NCI-H524 treated with DMSO at 0.1 percent for 48 hours (cell line): Measurements from ENCODE around the gene SELENOH.

Source experiments
- DNase-seq: peaks from one replicate; lab custom pipeline; 2025; lab: John Stamatoyannopoulos, UW

Gene SELENOH

DNA sequence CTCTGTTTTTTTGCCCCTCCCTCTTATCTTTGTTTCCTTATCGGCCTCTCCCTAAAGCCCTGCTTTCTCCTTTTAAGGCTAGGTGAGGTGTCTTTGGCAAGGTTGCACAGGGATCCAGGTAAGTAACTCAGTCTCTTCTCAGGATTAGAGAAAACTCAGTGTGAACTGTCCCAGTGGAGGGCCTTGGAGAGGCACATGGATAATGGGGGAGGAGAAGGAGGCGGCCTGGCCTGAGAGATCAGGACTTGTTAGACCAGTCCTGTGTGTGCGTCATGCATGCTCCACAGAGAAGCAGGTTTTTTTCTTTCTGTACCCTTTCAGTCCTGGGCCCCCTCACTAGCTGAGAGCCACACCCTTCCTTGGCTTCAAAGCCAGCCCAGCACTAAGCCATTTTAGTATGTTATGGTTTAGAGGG, 40.2 kb downstream of the SELENOH start:
- no peak for DNase-seq

DNA sequence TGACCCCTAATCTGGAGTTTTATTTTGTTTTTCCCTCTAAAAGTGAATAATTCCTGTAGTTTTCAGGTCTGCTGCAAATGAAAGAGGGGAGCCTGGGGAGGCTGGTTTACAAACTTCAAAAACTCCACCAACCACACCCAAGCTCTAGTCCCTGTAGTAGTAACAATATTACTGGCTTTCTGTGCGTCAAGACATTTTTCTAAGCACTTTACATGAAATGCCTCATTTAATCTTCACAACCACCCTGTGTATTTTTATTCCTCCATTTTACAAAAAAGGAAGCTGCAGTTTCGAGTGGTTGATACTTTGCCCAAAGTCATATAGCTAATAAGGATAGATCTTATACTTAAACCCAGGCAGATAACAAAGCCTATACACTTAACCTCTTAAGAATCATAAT, 43.8 kb downstream of the SELENOH start:
- no peak for DNase-seq

DNA sequence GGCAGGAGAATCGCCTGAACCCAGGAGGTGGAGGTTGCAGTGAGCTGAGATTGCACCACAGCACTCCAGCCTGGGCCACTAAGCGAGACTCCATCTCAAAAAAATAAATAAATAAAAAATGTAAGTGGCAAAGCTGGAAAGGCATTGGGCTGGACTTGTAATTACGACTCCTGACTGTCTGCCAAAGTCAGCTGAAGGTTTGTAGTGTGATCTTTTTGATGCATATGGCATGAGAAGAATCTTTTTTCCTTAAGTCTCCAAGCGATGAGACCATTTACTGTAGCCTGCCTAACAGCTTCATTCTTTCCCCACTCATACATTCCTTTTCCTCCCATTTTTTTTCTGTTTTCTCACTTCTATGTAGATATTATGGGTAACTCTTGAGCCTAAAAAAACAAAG, 45.1 kb downstream of the SELENOH start:
- no peak for DNase-seq

DNA sequence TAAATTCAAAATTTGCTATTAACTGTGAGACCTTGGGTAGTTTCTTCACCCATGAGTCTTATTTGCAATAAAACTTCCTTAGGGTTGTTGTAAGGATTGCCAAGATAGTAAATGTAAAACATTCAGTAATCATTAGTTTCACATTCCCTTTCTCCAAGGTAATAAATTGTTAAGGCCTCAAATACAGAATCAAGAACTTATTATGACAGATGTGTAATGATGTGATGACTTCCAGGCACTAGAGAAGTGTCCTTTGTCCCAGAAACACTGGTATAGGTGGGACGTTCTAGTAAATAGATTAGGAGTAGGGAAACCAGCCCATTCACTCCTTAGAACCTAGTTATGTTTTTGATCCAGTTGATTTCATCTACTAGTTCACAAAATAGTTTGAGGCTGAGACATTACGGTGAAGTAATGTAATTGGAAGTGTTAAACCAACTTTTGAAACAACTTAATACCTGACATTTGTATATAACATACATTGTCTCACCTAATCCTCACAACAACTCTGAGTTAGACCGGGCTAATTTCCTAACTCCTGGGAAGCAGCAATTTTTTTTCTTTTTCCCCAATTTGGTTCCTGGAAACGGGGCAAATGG, 45.8 kb downstream of the SELENOH start:
- no peak for DNase-seq

DNA sequence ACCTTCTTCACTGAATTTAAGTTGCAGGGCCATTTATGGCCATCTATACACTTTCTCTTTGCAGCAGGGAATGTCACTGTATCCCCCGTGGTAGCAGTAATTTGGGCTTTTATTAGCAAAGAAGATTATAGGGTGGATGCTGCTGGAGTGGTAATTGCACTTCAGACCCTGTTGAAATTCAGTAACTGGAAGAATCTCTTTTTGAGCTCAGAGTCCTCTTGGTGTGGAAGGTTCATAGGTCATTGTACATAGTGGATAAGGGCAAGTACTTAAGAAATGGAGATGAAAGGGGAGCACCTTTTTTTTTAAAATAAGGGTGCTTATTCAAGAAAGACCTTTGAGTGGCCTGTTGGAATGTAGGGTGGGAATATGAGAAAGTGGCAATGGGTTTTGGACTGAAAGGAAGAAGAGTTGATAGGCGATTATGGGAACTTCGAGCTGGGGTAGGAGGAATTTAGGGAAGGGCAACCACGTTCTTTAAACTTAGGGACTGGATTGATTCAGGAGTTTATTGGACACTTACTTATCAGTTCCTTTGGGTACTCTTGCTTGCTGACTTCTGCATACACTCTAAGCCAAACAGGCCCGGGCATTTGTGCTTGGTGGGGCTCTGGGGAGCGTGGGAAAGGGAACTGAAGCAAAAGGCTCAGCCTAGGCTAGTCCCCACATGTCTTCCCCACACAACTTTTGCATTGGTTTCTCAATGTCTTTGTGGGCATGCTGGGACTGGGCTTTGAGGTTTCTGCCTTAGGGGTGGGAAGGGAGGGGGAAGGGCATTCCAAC, 46.8 kb downstream of the SELENOH start:
- DNase-seq: no peak

DNA sequence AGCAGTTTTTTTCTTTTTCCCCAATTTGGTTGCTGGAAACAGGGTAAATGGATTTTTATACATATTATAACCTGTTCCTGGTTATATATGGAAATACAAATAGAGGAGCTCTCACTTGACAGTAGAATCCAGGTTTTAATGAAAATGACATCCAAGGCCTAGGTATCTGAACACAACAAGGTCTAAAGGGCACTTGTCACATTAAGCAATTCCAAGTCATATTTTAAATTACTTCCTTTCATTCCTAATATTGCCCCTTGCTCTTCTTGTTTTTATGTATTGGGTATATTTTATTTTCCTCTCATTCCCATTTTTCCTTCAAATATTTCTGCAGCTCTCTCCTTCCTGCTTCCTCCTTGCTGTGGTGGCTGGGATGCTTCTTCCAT, 47.4 kb downstream of the SELENOH start:
- no peak for DNase-seq

DNA sequence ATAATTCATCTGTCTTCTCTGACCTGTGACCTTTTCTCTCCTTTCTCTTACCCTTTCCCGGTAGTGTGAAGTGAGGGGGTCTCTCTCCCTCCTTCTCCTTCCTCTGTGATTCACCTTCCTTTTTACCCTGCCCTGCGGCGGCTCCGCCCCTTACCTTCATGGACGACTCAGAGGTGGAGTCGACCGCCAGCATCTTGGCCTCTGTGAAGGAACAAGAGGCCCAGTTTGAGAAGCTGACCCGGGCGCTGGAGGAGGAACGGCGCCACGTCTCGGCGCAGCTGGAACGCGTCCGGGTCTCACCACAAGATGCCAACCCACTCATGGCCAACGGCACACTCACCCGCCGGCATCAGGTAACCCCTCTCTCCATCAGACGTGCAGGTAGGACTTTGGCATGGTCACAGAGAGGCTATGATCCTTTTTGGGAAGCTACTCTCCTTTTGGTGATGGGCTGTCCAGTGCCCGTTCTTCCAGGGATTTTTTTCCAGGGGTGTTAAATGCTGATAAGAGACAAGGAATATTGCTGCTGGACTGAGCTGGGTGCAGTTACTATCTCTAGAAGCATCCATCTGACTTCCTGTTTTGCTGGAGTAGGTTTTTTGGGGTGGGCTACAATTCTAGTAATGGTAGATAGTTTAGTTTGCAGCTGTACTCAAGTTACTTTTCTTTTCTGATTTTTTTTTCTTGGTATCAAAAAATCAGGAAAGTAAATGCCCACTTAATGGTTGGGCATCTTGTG, 50.2 kb downstream of the SELENOH start:
- DNase-seq: no peak

DNA sequence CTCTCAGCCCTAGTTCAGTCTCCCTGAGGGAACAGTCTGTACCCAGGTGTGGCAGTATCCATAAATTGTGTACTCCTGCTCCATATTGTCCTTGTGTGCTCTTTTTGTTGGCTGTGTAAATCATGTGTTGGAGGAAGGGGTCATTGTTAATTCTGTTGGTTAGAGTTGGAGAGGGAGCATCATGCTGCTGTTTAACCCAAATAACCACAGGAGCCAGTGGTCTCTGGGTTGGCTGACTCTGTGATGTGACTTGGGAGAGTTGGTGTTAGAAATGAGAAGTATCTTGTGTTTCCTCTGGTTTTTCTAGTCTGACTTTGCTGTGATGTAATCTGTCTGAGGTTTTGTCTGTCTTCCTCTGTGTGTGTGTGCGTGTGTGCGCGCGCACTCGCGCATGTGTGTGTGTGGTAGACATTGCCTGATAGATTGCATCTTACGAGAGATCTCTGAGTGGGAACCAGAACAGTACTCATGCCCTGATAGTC, 50.8 kb downstream of the SELENOH start:
- no peak for DNase-seq

DNA sequence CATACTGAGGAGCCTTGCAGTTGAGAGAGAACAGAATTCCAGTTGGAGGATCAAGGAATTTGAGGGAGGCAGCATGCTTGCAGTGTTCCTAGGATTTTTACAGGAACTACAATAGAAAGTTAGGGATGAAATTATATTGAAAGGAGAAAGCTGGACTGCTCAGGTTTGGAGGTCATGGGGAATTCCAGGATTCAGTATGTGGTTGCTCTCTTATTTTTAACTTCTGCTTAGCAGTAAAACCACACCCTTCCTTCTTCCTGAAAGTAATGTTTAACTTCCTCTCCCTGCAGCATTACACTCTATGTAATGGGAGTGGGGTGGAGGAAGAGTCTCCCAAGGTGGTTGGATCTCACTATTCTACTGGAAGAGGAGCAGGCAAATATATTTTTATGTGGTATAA, 51.6 kb downstream of the SELENOH start:
- no peak for DNase-seq
